Ishikawa (cell line): ENCODE results near the gene KCNN1.

Experiments used
- CEBPB ChIP-seq: IDR thresholded peaks from 2 replicates; pipeline ENCODE4 v1.6.1; 2012
- CREB1 ChIP-seq: IDR thresholded peaks from 2 replicates; pipeline ENCODE4 v1.6.1; 2012; ENCODE audit warnings: low read depth
- EGR1 ChIP-seq: IDR thresholded peaks from 2 replicates; pipeline ENCODE4 v1.6.1; 2012
- EP300 ChIP-seq: IDR thresholded peaks from 2 replicates; pipeline ENCODE4 v1.6.1; 2012; ENCODE audit warnings: borderline replicate concordance
- FOXM1 ChIP-seq: IDR thresholded peaks from 2 replicates; pipeline ENCODE4 v1.6.1; 2012; ENCODE audit warnings: low read depth, borderline replicate concordance
- MAX ChIP-seq: IDR thresholded peaks from 2 replicates; pipeline ENCODE4 v1.6.1; 2012
- NFIC ChIP-seq: IDR thresholded peaks from 2 replicates; pipeline ENCODE4 v1.6.1; 2012
- RAD21 ChIP-seq: IDR thresholded peaks from 2 replicates; pipeline ENCODE4 v1.6.1; 2012; ENCODE audit warnings: low read depth
- REST ChIP-seq: IDR thresholded peaks from 2 replicates; pipeline ENCODE4 v1.6.1; 2012; ENCODE audit warnings: low read depth, mild to moderate bottlenecking
- TAF1 ChIP-seq: IDR thresholded peaks from 2 replicates; pipeline ENCODE4 v1.6.1; 2012; ENCODE audit warnings: low read depth, mild to moderate bottlenecking
- TCF12 ChIP-seq: IDR thresholded peaks from 2 replicates; pipeline ENCODE4 v1.6.1; 2012; ENCODE audit warnings: low read depth
- TEAD4 ChIP-seq: IDR thresholded peaks from 2 replicates; pipeline ENCODE4 v1.6.1; 2012
- USF1 ChIP-seq: IDR thresholded peaks from 2 replicates; pipeline ENCODE4 v1.6.1; 2012
- YY1 ChIP-seq: IDR thresholded peaks from 2 replicates; pipeline ENCODE4 v1.6.1; 2012; ENCODE audit warnings: low read depth
- ZBTB7A ChIP-seq: IDR thresholded peaks from 2 replicates; pipeline ENCODE4 v1.6.1; 2012; ENCODE audit warnings: low read depth

The KCNN1 gene

GRCh38 chr19:17982430-17982829 is 15.5 kb downstream of the KCNN1 start:
- no peak for TF ChIP-seq TEAD4
- no peak for TF ChIP-seq TCF12
- no peak for TF ChIP-seq TAF1
- TF ChIP-seq EP300 = no peak
- TF ChIP-seq USF1 = no peak
- no peak for TF ChIP-seq NFIC
- no peak for TF ChIP-seq CEBPB
- TF ChIP-seq RAD21 = no peak
- no peak for TF ChIP-seq ZBTB7A
- TF ChIP-seq MAX = no peak
- no peak for TF ChIP-seq CREB1

GRCh38 chr19:17985037-17985818 is 18.3 kb downstream of the KCNN1 start:
- TF ChIP-seq CREB1 = no peak
- TF ChIP-seq EGR1 = no peak
- no peak for TF ChIP-seq EP300
- no peak for TF ChIP-seq USF1
- TF ChIP-seq ZBTB7A = no peak
- no peak for TF ChIP-seq TAF1
- TF ChIP-seq NFIC = no peak
- TF ChIP-seq MAX = no peak
- TF ChIP-seq RAD21 = no peak
- TF ChIP-seq TCF12 = no peak
- no peak for TF ChIP-seq TEAD4
- TF ChIP-seq FOXM1 = no peak
- TF ChIP-seq CEBPB = no peak
- no peak for TF ChIP-seq REST
- TF ChIP-seq YY1 = no peak

- TF ChIP-seq YY1 (no peak), EP300 (no peak), TAF1 (no peak), TEAD4 (no peak), REST (no peak), ZBTB7A (no peak), TCF12 (no peak), NFIC (no peak), FOXM1 (no peak)
Measured at GRCh38 chr19:17988161-17988560, 21.3 kb downstream of the KCNN1 start.

GRCh38 chr19:17989425-17990094 is 22.7 kb downstream of the KCNN1 start:
- no peak for TF ChIP-seq FOXM1

- TF ChIP-seq CREB1 (no peak), REST (no peak), CEBPB (no peak), YY1 (no peak), ZBTB7A (no peak), EP300 (no peak), USF1 (no peak), EGR1 (no peak)
Measured at GRCh38 chr19:17993076-17993813, 26.3 kb downstream of the KCNN1 start.
